NT2/D1 (cell line): ENCODE results near the gene MAK.

Experiments used
- YY1 ChIP-seq: IDR thresholded peaks from 2 replicates; pipeline ENCODE4 v1.6.1; 2011; ENCODE audit not compliant: insufficient read length, insufficient read depth
- ZNF274 ChIP-seq: IDR thresholded peaks from 2 replicates; pipeline ENCODE4 v1.6.1; 2011; ENCODE audit warnings: mild to moderate bottlenecking, low read depth, low read length

GRCh38 chr6:10849901-10850300 is 11.6 kb upstream of the MAK start:
- no peak for TF ChIP-seq ZNF274
- TF ChIP-seq YY1, result no peak
